HG03060 (cell line): ENCODE data around the gene MTR.
"Not testable (repeated sequence)": the region's sequence is repeated elsewhere in the genome, so short reads cannot be mapped to it uniquely, and the experiment has no call there.

Source experiments
- ATAC-seq: cut with Tn5 transposase; IDR thresholded peaks from one replicate; pipeline ENCODE4 v1.9.1; 2021; ENCODE audit warnings: low read depth, moderate number of reproducible peaks; ENCODE audit not compliant: unreplicated experiment

MTR gene

GRCh38 chr1:236829085-236829484 is 34.0 kb downstream of the MTR start:
- no peak for ATAC-seq

GRCh38 chr1:236830116-236830515 is 35.0 kb downstream of the MTR start:
- no peak for ATAC-seq

GRCh38 chr1:236830560-236830959 is 35.5 kb downstream of the MTR start:
- no peak for ATAC-seq

- ATAC-seq, result no peak
Measured at GRCh38 chr1:236833575-236833974, 38.5 kb downstream of the MTR start.

DNA sequence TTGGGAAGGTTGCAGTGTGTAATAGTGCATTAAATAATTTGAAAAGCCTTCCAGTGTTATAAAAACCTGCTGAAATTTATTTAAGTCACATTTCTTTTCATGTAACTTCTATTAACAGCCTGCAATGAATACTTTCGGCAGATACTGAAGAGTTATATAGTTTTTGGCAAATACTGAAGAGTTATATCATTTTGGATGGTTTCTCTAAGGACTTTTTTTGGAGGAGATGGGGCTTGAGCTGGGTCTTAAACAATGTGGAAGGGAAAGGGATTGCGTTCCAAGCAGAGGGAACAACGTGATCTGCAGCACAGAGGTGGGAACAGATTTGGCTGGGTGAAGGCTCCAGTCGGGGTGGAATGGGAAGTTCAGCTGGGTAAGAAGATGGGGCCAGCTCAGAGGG is 39.8 kb downstream of the MTR start:
- ATAC-seq, result no peak

GRCh38 chr1:236835491-236835890 is 40.4 kb downstream of the MTR start:
- no peak for ATAC-seq

DNA sequence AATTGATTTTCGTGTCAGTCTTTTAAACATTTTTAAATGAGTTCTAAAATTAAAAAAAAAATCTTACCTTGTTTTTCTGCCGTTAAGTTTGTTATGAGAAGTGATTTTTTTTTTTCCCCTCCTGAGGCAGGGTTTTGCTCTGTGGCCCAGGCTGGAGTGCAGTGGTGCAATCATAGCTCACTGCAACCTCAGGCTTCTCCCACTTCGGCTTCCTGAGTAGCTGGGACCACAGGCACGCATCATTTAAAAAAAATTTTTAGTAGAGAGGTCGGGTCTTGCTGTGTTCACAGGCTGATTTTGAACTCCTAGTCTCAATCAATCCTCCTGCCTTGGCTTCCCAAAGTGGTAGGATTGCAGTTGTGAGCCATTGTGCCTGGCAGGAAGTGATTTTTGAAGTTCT is 41.1 kb downstream of the MTR start:
- no peak for ATAC-seq

DNA sequence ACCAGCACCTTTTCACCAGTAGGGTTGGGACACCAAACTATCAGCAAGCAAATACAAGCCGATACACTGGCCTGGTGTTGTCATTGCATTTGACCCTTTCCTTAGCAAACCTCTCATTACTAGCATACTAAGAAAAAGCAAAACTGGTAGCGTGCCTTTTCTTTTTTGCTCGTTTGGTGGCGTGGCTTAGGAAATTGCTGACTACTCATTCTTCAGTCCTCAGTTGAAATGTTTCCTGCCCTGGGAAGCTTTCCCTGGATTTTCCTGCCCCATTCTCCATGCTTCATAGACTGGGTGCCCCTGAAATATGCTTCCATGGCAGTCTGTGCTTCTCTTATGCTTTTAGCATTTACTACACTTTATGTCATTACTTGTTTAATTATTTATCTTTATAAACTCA is 42.0 kb downstream of the MTR start:
- no peak for ATAC-seq

DNA sequence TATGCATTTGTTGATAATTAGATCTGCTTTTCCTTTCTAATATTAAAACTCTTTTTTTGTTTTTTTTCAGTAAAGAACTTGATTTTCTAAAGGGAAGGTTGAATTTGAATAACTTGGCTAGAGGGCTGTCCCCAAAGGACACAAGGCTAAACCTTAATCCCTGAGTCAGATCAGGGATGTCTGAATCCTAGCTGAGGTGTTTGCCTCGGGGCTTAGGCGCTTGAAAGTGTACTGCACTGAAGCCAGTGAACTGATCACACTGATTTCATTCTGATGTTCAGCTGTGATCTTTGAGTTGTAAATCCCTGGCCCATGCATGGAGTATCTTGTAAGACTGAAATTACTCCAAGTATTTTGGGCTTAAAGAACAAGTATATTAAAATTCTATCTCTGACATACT is 42.8 kb downstream of the MTR start:
- ATAC-seq, result no peak

DNA sequence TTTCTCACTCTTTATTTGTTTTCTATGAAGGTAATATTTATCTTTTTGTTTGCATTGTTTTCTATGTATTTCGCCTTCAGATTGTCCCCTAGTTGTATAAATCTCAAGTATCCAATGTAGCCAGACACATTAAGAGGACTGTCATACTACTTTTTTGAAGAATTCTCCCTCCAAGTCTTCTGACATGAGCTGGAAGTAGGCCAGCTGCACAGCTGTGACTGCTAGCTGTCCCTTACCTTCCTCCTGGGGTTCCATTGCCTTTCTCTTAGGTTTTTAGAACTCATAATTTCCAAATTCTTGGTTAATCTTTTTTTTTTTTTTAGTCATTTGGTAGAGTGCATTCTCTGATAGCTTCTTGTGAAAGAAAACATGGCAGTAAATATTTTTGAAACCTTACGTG is 46.2 kb downstream of the MTR start:
- no peak for ATAC-seq

- ATAC-seq, result no peak
Measured at GRCh38 chr1:236844499-236845271, 49.6 kb downstream of the MTR start.

- ATAC-seq, result no peak
Measured at GRCh38 chr1:236845830-236846229, 50.7 kb downstream of the MTR start.

DNA sequence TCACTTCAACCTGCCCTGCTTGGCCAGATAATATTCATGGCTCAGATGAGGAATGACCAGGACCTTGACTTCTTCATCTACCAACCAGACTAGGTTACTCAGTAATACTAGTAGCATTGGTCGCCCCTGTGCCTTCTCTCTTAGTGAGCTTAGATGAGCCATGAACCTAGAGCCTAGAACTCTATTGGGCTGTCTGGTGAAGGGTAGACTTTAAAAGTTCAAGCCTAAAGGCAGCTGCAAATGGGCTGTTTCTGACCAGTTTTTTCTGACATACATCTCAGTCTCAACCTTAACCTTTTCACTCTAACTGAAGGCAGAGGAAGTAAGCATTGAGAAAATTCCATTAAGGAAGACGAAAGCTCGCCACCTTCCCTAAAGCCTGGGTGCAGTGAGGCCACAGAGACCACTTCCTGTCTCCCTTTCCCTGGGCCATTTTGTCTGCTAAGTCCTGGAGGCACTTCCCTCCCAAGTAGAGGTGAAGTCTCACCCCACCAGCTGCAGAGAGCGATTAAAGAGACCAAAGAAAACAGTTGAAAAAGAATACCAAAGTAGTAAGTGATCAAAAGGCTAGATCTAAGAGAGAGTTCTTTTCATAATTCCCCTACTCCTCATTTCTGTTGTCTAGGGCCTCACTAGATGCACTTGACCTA is 53.3 kb downstream of the MTR start:
- ATAC-seq, result no peak

GRCh38 chr1:236850077-236850979 is 55.2 kb downstream of the MTR start:
- ATAC-seq, result no peak

GRCh38 chr1:236851871-236852270 is 56.8 kb downstream of the MTR start:
- no peak for ATAC-seq

GRCh38 chr1:236853921-236854604 is 59.0 kb downstream of the MTR start:
- ATAC-seq, result no peak

DNA sequence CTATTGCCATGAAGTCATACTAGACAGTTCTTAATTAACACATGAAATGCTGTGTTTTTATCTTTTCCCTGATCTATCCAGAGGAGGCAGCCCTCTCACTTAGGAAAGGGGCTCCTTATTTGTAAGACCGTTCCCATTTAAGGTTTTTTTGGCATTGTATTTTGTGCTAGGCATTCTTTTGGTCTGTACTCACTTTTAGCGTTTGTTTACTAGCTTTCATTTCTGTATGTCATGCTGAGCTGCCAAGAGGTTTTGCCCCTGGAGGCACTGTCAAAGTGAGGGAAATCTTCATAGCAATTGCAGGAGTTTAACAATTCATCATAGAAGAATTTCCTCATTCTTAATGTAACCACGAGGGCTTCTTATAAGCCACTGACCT is 59.5 kb downstream of the MTR start:
- ATAC-seq, result no peak

- not testable (repeated sequence) for ATAC-seq
Measured at GRCh38 chr1:236856649-236857048, 61.6 kb downstream of the MTR start.

DNA sequence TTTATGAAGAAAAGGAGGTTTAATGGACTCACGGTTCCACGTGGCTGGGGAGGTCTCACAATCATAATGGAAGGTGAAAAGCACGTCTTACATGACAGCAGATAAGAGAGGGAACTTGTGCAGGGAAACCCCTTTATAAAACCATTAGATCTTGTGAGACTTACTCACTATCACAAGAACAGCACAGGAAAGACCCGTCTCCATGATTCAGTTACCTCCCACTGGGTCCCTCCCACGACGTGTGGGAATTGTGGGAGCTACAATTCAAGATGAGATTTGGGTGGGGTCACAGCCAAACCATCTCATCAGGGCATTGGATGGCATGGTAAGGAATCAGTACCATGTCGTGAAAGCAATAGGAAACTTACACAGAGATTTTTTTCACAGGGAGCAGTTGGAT is 63.1 kb downstream of the MTR start:
- ATAC-seq, result no peak

DNA sequence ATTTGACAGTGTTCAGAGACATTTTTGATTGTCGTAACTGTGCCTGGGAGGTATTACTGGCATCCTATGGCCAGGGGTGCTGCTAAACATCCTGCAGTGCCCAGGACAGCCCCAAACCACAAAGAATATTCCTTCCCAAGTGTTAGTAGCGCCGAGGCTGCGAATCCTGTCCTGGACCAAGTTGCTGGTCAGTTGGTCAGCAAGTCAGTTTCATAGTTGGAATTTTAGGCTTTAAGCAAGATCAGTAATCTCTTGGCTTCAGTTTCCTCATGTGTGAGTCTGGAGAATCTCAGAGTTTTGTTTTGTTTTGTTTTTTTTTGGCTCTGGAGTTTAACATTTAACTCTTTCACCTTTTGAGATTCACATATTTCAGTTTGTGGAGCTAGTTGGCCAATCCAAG is 65.0 kb downstream of the MTR start:
- ATAC-seq, result no peak

- no peak for ATAC-seq
Measured at GRCh38 chr1:236860674-236861073, 65.6 kb downstream of the MTR start.
